Suppressor macrophage (primary cell): Measurements from ENCODE around the gene HLA-DMA.

Experiments used
- DNase-seq, 4 experiments: peaks; one replicate each; pipeline ENCODE4 v3.0.0-alpha.2; 2020 to 2022

Gene HLA-DMA

GRCh38 chr6:32932132-32932868 lies 20.6 kb downstream of the HLA-DMA start:
- no peak for DNase-seq

- DNase-seq, result no peak
Observed at GRCh38 chr6:32931211-32931610, 21.7 kb downstream of the HLA-DMA start.

- DNase-seq, result no peak
Observed at GRCh38 chr6:32922083-32922482, 30.8 kb downstream of the HLA-DMA start.

GRCh38 chr6:32920715-32921114 lies 32.2 kb downstream of the HLA-DMA start:
- DNase-seq, result peak in 2 of 4 experiments; percentile 31 to 54

- DNase-seq, result no peak
Observed at GRCh38 chr6:32912951-32913350, 39.9 kb downstream of the HLA-DMA start.

GRCh38 chr6:32908897-32909296 lies 44.0 kb downstream of the HLA-DMA start:
- no peak for DNase-seq

- DNase-seq, result no peak
Observed at GRCh38 chr6:32906539-32906938, 46.4 kb downstream of the HLA-DMA start.

GRCh38 chr6:32905078-32905477 lies 47.8 kb downstream of the HLA-DMA start:
- no peak for DNase-seq

GRCh38 chr6:32903952-32904351 lies 48.9 kb downstream of the HLA-DMA start:
- no peak for DNase-seq
